Keratinocyte (primary cell): ENCODE measurements around the gene GRK1. TPM values are rescaled to one million over a fixed set of nuclear protein-coding genes. Genes with fewer than 3 reads are reported as not detected.

Experiments
- DNase-seq: peaks from one replicate; pipeline ENCODE4 v3.0.0-alpha.2; 2011; ENCODE audit warnings: low read depth, missing footprints, low spot score
- FAIRE-seq: peaks from 2 replicates; lab custom pipeline; 2011; peaks lifted over from hg19 to GRCh38; lab: Jason Lieb, UNC
- H2AFZ ChIP-seq: 2 replicates; pipeline ENCODE4 v1.6.0; 2012; ENCODE audit warnings: low read length, control low read depth, inconsistent platforms; ENCODE audit not compliant: control insufficient read depth
- H3K27ac ChIP-seq: 2 replicates; pipeline ENCODE4 v1.5.1; 2011; ENCODE audit warnings: low read length; ENCODE audit not compliant: control insufficient read depth, insufficient read depth
- H3K27me3 ChIP-seq: 3 replicates; pipeline ENCODE4 v1.6.0; 2011; ENCODE audit warnings: low read length; ENCODE audit not compliant: control insufficient read depth, insufficient read depth; ENCODE audit errors: extremely low read depth
- H3K36me3 ChIP-seq, 2 experiments: 2 replicates in 1 of 2; 3 replicates in 1 of 2; pipeline ENCODE4 v1.5.1; 2011; ENCODE audit warnings: low read length in 2 of 2, mild to moderate bottlenecking in 1 of 2; ENCODE audit not compliant: control insufficient read depth in 2 of 2, insufficient read depth in 2 of 2; ENCODE audit errors: extremely low read depth in 1 of 2
- H3K4me1 ChIP-seq: 3 replicates; pipeline ENCODE4 v1.5.1; 2011; ENCODE audit warnings: low read length; ENCODE audit not compliant: control insufficient read depth, insufficient read depth; ENCODE audit errors: extremely low read depth
- H3K4me2 ChIP-seq: 3 replicates; pipeline ENCODE4 v1.6.0; 2011; ENCODE audit warnings: low read depth, low read length; ENCODE audit not compliant: control insufficient read depth, insufficient read depth; ENCODE audit errors: extremely low read depth
- H3K4me3 ChIP-seq, 3 experiments: fragments of 200-600 bp in 1 of 3; sonication (generic) in 1 of 3; 2 replicates in 2 of 3; 3 replicates in 1 of 3; pipeline ENCODE4 v1.5.1; 2011 to 2016; ENCODE audit warnings: low read length in 3 of 3, mild to moderate bottlenecking in 3 of 3, control low read depth in 2 of 3, inconsistent platforms in 1 of 3, low read depth in 1 of 3, mixed read lengths in 1 of 3, mixed run types in 1 of 3, moderate library complexity in 1 of 3; ENCODE audit not compliant: control insufficient read depth in 2 of 3, insufficient read depth in 2 of 3; ENCODE audit errors: extremely low read depth in 1 of 3
- H3K79me2 ChIP-seq: 2 replicates; pipeline ENCODE4 v1.6.0; 2012; ENCODE audit warnings: low read length; ENCODE audit not compliant: control insufficient read depth, insufficient read depth
- H3K9ac ChIP-seq: 3 replicates; pipeline ENCODE4 v1.6.0; 2011; ENCODE audit warnings: low read length; ENCODE audit not compliant: control insufficient read depth, insufficient read depth; ENCODE audit errors: extremely low read depth
- H3K9me1 ChIP-seq: 3 replicates; pipeline ENCODE4 v1.6.0; 2011; ENCODE audit warnings: low read length; ENCODE audit not compliant: control insufficient read depth, insufficient read depth; ENCODE audit errors: extremely low read depth
- H3K9me3 ChIP-seq: 2 replicates; pipeline ENCODE4 v1.5.1; 2012; ENCODE audit warnings: low read depth, low read length; ENCODE audit not compliant: control insufficient read depth
- H4K20me1 ChIP-seq: 3 replicates; pipeline ENCODE4 v1.6.0; 2011; ENCODE audit warnings: low read length; ENCODE audit not compliant: control insufficient read depth, insufficient read depth; ENCODE audit errors: extremely low read depth
- EZH2 ChIP-seq: IDR thresholded peaks from one replicate; pipeline ENCODE4 v1.6.1; 2012; ENCODE audit warnings: inconsistent platforms, mild to moderate bottlenecking, low read length, moderate library complexity
- dilution Hi-C: fragments of 300-500 bp; cut with MboI; formaldehyde crosslinking; loops from one replicate; pipeline ENCODE4 v1.7.0; 2020; ENCODE audit warnings: low sequenced_read_pairs; ENCODE audit not compliant: extremely low pct_ligation_motif_present
- polyA plus RNA-seq, 5 experiments: library from polyadenylated mRNA; depleted of rRNA in 3 of 5; stranded (reverse) in 3 of 5; stranded (forward) in 1 of 5; unstranded in 1 of 5; fragments of >200 nt; gene quantifications; 1 replicate in 1 of 5; 2 replicates in 3 of 5; 3 replicates in 1 of 5; pipeline versions ENCODE4 v1.2.1 to v1.2.3, GENCODE V29; 2011 to 2012; ENCODE audit warnings: missing spikeins in 2 of 5, low read depth in 1 of 5, low replicate concordance in 1 of 5
- TF ChIP-seq, protein P1 (sequence below), 3 experiments: IDR thresholded peaks in 1 of 3; conservative IDR thresholded peaks in 1 of 3; optimal IDR thresholded peaks in 1 of 3; 2 replicates in 2 of 3; 3 replicates in 1 of 3; pipeline versions ENCODE3 to v1.5.1; 2011; ENCODE audit warnings: low read length in 3 of 3, mild to moderate bottlenecking in 3 of 3, moderate library complexity in 2 of 3, control low read depth in 1 of 3, inconsistent platforms in 1 of 3; ENCODE audit not compliant: insufficient read depth in 2 of 3; ENCODE audit errors: extremely low read depth in 1 of 3

Gene GRK1
- polyA plus RNA-seq, 1 donor (not counting 4 experiments of a cell fraction or from before 2014, with no cell fraction given) = not detected

GRCh38 chr13:113625965-113626721 lies 40.9 kb upstream of the GRK1 start:
- no peaks in the 10 kb centered on the region for H3K9me3 ChIP-seq
- peaks cover 77% of the 10 kb centered on the region for H3K79me2 ChIP-seq
- no peak overlapping the region for H3K27ac ChIP-seq
- no peak for TF ChIP-seq EZH2
- TF ChIP-seq, protein P1, sequence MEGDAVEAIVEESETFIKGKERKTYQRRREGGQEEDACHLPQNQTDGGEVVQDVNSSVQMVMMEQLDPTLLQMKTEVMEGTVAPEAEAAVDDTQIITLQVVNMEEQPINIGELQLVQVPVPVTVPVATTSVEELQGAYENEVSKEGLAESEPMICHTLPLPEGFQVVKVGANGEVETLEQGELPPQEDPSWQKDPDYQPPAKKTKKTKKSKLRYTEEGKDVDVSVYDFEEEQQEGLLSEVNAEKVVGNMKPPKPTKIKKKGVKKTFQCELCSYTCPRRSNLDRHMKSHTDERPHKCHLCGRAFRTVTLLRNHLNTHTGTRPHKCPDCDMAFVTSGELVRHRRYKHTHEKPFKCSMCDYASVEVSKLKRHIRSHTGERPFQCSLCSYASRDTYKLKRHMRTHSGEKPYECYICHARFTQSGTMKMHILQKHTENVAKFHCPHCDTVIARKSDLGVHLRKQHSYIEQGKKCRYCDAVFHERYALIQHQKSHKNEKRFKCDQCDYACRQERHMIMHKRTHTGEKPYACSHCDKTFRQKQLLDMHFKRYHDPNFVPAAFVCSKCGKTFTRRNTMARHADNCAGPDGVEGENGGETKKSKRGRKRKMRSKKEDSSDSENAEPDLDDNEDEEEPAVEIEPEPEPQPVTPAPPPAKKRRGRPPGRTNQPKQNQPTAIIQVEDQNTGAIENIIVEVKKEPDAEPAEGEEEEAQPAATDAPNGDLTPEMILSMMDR (optimal IDR thresholded peaks at IDR 0.05 in 1 of 3, IDR thresholded peaks at IDR 0.05 in 1 of 3, conservative IDR thresholded peaks at IDR 0.05 in 1 of 3; ENCODE audit: extremely low read depth in 1 of 3, insufficient read depth in 2 of 3, low read length in 3 of 3) = no peak
- H3K9ac ChIP-seq = no peak overlapping the region
- no peak for DNase-seq
- no peaks in the 10 kb centered on the region for H3K27me3 ChIP-seq
- peaks cover 13% of the 10 kb centered on the region for H4K20me1 ChIP-seq
- no peak overlapping the region for H3K4me2 ChIP-seq
- peaks cover 29 to 37% of the 10 kb centered on the region in 2 experiments for H3K36me3 ChIP-seq
- FAIRE-seq = no peak
- dilution Hi-C loops = no loop called here
- H3K9me1 ChIP-seq = no peaks in the 10 kb centered on the region
- H3K4me1 ChIP-seq = no peaks in the 10 kb centered on the region
- H3K4me3 ChIP-seq = no peak overlapping the region
- no peak overlapping the region for H2AFZ ChIP-seq

- Histone ChIP-seq H3K4me2 (no peak overlapping the region), H3K9ac (no peak overlapping the region), H4K20me1 (peaks cover 13% of the 10 kb centered on the region), H3K27ac (no peak overlapping the region), H3K9me1 (no peaks in the 10 kb centered on the region), H3K27me3 (no peaks in the 10 kb centered on the region), H2AFZ (no peak overlapping the region), H3K36me3 (peaks cover 37 to 43% of the 10 kb centered on the region in 2 experiments), H3K9me3 (no peaks in the 10 kb centered on the region), H3K79me2 (peaks cover 81% of the 10 kb centered on the region), H3K4me3 (no peak overlapping the region), H3K4me1 (no peaks in the 10 kb centered on the region)
- dilution Hi-C loops = no loop called here
- FAIRE-seq (no peak), DNase-seq (no peak)
- TF ChIP-seq EZH2 = no peak
- TF ChIP-seq, protein P1 (optimal IDR thresholded peaks at IDR 0.05 in 1 of 3, IDR thresholded peaks at IDR 0.05 in 1 of 3, conservative IDR thresholded peaks at IDR 0.05 in 1 of 3; ENCODE audit: extremely low read depth in 1 of 3, insufficient read depth in 2 of 3, low read length in 3 of 3) = no peak
Observed at GRCh38 chr13:113627136-113627535, 39.9 kb upstream of the GRK1 start.
